RWPE2 (cell line): ENCODE measurements around the gene APOC1.
A peak's percentile ranks its signal among the peaks of the same experiment; 100 is the strongest.
"Not testable (repeated sequence)": the region's sequence is repeated elsewhere in the genome, so short reads cannot be mapped to it uniquely, and the experiment has no call there.

Source experiments
- ATAC-seq: fragments of 200-7000 bp; cut with Tn5 transposase; 3 replicates; pipeline ENCODE4 v1.9.1; 2021; ENCODE audit warnings: low read depth
- DNase-seq: peaks from one replicate; pipeline ENCODE4 v3.0.0-alpha.2; 2020; ENCODE audit warnings: low spot score
- H3K27ac ChIP-seq: fragments of 450-650 bp; 2 replicates; pipeline ENCODE4 v1.5.1; 2017; ENCODE audit warnings: mild to moderate bottlenecking; ENCODE audit not compliant: poor library complexity, severe bottlenecking
- H3K27me3 ChIP-seq: fragments of 250-450 bp; sonication (Bioruptor Pico); 2 replicates; pipeline ENCODE4 v1.5.1; 2021; ENCODE audit warnings: mild to moderate bottlenecking, moderate library complexity; ENCODE audit not compliant: insufficient read depth, poor library complexity, severe bottlenecking
- H3K36me3 ChIP-seq: fragments of 250-450 bp; sonication (Bioruptor Pico); 2 replicates; pipeline ENCODE4 v1.5.1; 2020; ENCODE audit warnings: low read depth, mild to moderate bottlenecking, moderate library complexity
- H3K4me1 ChIP-seq: fragments of 250-450 bp; sonication (Bioruptor Pico); 2 replicates; pipeline ENCODE4 v1.5.1; 2021; ENCODE audit warnings: mild to moderate bottlenecking, moderate library complexity; ENCODE audit not compliant: insufficient read depth, poor library complexity, severe bottlenecking
- H3K4me3 ChIP-seq: fragments of 250-450 bp; sonication (Bioruptor Pico); 2 replicates; pipeline ENCODE4 v1.5.1; 2021; ENCODE audit warnings: mild to moderate bottlenecking, moderate library complexity; ENCODE audit not compliant: severe bottlenecking
- H3K9me3 ChIP-seq: fragments of 250-450 bp; sonication (Bioruptor Pico); 2 replicates; pipeline ENCODE4 v1.5.1; 2021; ENCODE audit warnings: mild to moderate bottlenecking, moderate library complexity; ENCODE audit not compliant: severe bottlenecking
- TF ChIP-seq, protein P1 (sequence below): fragments of 450-650 bp; IDR thresholded peaks from one replicate; pipeline ENCODE4 v1.5.1; 2017; ENCODE audit warnings: mild to moderate bottlenecking, moderate library complexity; ENCODE audit not compliant: poor library complexity, severe bottlenecking

Gene APOC1

DNA sequence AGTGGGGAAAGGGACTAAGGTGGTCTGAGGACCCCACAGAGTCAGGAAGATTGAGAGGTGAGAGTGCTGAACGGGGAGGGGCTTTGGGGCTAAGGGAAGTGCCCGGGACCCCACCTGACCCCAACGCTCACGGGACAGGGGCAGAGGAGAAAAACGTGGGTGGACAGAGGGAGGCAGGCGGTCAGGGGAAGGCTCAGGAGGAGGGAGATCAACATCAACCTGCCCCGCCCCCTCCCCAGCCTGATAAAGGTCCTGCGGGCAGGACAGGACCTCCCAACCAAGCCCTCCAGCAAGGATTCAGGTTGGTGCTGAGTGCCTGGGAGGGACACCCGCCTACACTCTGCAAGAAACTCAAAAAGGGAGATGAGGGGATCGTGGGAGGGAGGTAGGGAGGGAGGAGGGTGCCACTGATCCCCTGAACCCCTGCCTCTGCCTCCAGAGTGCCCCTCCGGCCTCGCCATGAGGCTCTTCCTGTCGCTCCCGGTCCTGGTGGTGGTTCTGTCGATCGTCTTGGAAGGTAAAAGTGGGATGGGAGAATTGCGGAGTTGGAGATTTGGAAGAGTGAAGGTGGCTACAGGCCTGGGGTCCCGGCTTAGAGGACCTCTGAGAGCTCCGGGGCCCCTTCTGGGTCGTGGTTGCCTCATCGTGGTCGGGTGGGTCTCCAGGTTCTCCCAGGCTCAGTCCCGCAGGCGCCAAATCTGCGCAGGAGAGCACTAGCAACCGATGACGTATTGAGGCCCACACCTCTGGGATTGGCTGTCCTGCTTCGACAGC, at the start of gene APOC1:
Gene APOC1, plus strand, starts transcription at position 176 of the 774 bp plus-strand sequence. Its CDS starts 284 bp downstream, at position 460.
- not testable (repeated sequence) for H3K27me3 ChIP-seq, H3K9me3 ChIP-seq, DNase-seq, H3K4me1 ChIP-seq, H3K36me3 ChIP-seq
- Histone ChIP-seq H3K27ac (peak within 1 kb of the TSS; percentile 29), H3K4me3 (peak within 1 kb of the TSS; percentile 45)
- peak; percentile 92 for ATAC-seq

DNA sequence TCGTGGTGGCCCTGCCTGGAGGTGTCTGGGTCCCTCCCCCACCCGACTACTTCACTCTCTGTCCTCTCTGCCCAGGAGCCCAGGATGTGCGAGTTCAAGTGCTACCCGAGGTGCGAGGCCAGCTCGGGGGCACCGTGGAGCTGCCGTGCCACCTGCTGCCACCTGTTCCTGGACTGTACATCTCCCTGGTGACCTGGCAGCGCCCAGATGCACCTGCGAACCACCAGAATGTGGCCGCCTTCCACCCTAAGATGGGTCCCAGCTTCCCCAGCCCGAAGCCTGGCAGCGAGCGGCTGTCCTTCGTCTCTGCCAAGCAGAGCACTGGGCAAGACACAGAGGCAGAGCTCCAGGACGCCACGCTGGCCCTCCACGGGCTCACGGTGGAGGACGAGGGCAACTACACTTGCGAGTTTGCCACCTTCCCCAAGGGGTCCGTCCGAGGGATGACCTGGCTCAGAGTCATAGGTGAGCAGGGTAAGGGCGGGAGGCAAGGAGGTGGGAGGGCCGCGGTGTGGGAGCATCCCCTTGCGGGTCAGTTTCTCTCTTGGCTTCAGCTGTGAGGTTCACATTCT, 49.1 kb upstream of the APOC1 start:
- Histone ChIP-seq H3K4me1 (no peaks in the 10 kb centered on the region), H3K4me3 (no peak overlapping the region), H3K9me3 (no peaks in the 10 kb centered on the region), H3K27me3 (no peaks in the 10 kb centered on the region), H3K27ac (no peak overlapping the region), H3K36me3 (peaks cover 14% of the 10 kb centered on the region)
- no peak for ATAC-seq
- no peak for DNase-seq
- TF ChIP-seq, protein P1, sequence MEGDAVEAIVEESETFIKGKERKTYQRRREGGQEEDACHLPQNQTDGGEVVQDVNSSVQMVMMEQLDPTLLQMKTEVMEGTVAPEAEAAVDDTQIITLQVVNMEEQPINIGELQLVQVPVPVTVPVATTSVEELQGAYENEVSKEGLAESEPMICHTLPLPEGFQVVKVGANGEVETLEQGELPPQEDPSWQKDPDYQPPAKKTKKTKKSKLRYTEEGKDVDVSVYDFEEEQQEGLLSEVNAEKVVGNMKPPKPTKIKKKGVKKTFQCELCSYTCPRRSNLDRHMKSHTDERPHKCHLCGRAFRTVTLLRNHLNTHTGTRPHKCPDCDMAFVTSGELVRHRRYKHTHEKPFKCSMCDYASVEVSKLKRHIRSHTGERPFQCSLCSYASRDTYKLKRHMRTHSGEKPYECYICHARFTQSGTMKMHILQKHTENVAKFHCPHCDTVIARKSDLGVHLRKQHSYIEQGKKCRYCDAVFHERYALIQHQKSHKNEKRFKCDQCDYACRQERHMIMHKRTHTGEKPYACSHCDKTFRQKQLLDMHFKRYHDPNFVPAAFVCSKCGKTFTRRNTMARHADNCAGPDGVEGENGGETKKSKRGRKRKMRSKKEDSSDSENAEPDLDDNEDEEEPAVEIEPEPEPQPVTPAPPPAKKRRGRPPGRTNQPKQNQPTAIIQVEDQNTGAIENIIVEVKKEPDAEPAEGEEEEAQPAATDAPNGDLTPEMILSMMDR, result no peak

DNA sequence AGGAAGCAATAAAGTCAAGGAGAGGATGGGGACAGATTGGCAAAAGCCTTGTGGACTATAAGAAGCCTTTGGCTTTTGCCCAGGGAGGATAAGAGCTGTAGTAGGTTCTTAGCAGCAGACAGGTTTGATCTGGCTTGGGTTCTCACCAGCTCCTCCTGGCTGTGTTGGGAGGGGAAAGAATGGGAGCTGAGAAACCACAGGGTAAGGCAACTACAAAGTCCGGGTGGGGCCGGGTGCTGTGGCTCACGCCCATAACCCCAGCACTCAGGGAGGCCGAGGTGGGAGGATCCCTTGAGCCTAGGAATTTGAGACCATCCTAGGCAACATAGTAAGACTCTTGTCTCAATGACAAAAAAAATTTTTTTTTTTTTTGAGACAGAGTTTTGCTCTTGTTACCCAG, 47.7 kb upstream of the APOC1 start:
- DNase-seq, result no peak
- TF ChIP-seq, protein P1, result no peak
- no peaks in the 10 kb centered on the region for H3K4me1 ChIP-seq

DNA sequence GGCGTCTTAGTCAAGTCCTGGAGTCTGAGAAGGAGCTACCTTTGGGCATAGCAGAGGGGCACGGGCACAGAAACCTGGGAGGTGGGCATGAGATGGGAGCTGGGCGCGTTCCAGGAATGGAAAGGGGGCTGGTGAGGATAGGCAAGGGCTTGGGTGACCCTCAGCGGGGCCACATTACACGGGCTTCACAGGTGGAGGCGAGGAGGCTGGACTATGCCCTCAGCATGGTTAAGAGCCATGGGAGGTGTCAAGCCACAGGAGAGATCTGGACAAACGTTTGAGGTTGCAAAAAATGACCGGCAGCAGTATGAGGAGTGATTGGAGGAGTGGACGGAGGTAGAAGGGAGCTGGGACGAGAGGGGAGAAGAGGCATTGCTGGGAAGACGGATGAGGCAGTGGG, 46.8 kb upstream of the APOC1 start:
- Histone ChIP-seq H3K36me3 (peaks cover 22% of the 10 kb centered on the region), H3K9me3 (no peaks in the 10 kb centered on the region), H3K27ac (no peak overlapping the region), H3K4me1 (no peaks in the 10 kb centered on the region), H3K4me3 (no peak overlapping the region), H3K27me3 (no peaks in the 10 kb centered on the region)
- TF ChIP-seq, protein P1, result no peak
- DNase-seq, result no peak
- ATAC-seq, result no peak

More for the DNA sequence above, 47.7 kb upstream of the APOC1 start:
- no peaks in the 10 kb centered on the region for H3K9me3 ChIP-seq
- H3K27me3 ChIP-seq, result no peaks in the 10 kb centered on the region
- H3K27ac ChIP-seq, result no peak overlapping the region
- ATAC-seq, result no peak
- H3K36me3 ChIP-seq, result peaks cover 16% of the 10 kb centered on the region
- no peak overlapping the region for H3K4me3 ChIP-seq

DNA sequence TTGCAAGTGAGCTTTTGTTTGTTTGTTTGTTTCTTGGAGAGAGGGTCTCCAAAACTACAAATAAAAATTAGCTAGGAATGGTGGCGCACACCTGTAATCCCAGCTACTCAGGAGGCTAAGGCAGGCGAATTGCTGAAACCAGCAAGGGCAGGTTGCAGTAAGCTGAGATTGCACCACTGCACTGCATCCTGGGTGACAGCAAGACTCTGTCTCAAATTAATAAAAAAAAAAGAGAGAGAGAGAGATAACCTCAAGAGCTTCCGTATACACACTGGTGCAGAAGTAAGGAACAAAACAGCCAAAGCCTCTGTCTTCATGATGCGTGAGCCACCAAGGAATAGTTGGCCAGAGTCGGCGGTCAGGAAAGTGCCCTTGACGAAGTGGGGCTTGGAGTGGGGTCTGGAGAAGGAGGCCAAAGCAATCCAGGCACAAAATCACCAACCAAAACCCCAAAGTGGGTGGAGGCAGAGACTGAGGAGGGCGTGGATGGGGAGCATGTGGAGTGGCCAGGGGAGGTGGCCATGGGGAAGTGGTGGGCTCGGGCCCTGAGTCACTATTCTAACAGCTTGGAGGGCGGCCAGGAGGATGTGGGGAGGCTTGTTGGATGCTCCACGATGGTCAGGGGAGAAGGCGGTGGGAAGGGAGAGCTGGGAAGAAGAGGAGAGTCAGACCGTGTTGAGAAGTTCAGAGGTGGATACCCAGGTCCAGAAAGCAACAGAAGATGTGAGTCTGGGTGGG, 44.5 kb upstream of the APOC1 start:
- TF ChIP-seq, protein P1, result no peak
- peaks cover 42% of the 10 kb centered on the region for H3K36me3 ChIP-seq
- no peaks in the 10 kb centered on the region for H3K9me3 ChIP-seq
- no peak overlapping the region for H3K27ac ChIP-seq
- H3K4me3 ChIP-seq, result no peak overlapping the region
- H3K4me1 ChIP-seq, result no peaks in the 10 kb centered on the region
- no peak for DNase-seq
- ATAC-seq, result no peak
- H3K27me3 ChIP-seq, result no peaks in the 10 kb centered on the region
